ENCODE results near the gene SLC5A6.

SLC5A6 gene

GRCh38 chr2:27227501-27227900 lies 15.4 kb upstream of the SLC5A6 start:
- no peak overlapping the region for H3K27ac Mint-ChIP-seq (ENCODE audit: low read depth)
- ATAC-seq (replicated peaks; ENCODE audit: extremely low read depth, poor library complexity, severe bottlenecking) (no peak), DNase-seq (ENCODE audit: low spot score in 2 of 2) (no peak)
- no peaks in the 10 kb centered on the region for H3K9me3 Mint-ChIP-seq
- H3K36me3 Mint-ChIP-seq (ENCODE audit: insufficient read depth), result peaks cover 59% of the 10 kb centered on the region
- H3K4me1 Mint-ChIP-seq, result no peaks in the 10 kb centered on the region
- no peak overlapping the region for H3K4me3 Mint-ChIP-seq
- H3K27me3 Mint-ChIP-seq, result no peaks in the 10 kb centered on the region

GRCh38 chr2:27225526-27225925 lies 13.5 kb upstream of the SLC5A6 start:
- Mint-ChIP-seq H3K27ac (ENCODE audit: low read depth) (no peak overlapping the region), H3K9me3 (no peaks in the 10 kb centered on the region), H3K4me3 (no peak overlapping the region), H3K27me3 (no peaks in the 10 kb centered on the region), H3K4me1 (no peaks in the 10 kb centered on the region), H3K36me3 (ENCODE audit: insufficient read depth) (peaks cover 60% of the 10 kb centered on the region)
- DNase-seq (ENCODE audit: low spot score in 2 of 2) (no peak), ATAC-seq (replicated peaks; ENCODE audit: extremely low read depth, poor library complexity, severe bottlenecking) (no peak)

GRCh38 chr2:27223416-27223815 lies 11.3 kb upstream of the SLC5A6 start:
- Mint-ChIP-seq H3K36me3 (ENCODE audit: insufficient read depth) (peaks cover 51% of the 10 kb centered on the region), H3K4me3 (no peak overlapping the region), H3K9me3 (no peaks in the 10 kb centered on the region), H3K4me1 (no peaks in the 10 kb centered on the region), H3K27ac (ENCODE audit: low read depth) (no peak overlapping the region), H3K27me3 (no peaks in the 10 kb centered on the region)
- ATAC-seq (replicated peaks; ENCODE audit: extremely low read depth, poor library complexity, severe bottlenecking) (no peak), DNase-seq (ENCODE audit: low spot score in 2 of 2) (no peak)

GRCh38 chr2:27222407-27222806 lies 10.3 kb upstream of the SLC5A6 start:
- no peak overlapping the region for H3K27ac Mint-ChIP-seq (ENCODE audit: low read depth)
- peaks cover 47% of the 10 kb centered on the region for H3K36me3 Mint-ChIP-seq (ENCODE audit: insufficient read depth)
- DNase-seq (ENCODE audit: low spot score in 2 of 2) (no peak), ATAC-seq (replicated peaks; ENCODE audit: extremely low read depth, poor library complexity, severe bottlenecking) (no peak)
- no peaks in the 10 kb centered on the region for H3K27me3 Mint-ChIP-seq
- peaks cover 9% of the 10 kb centered on the region for H3K4me1 Mint-ChIP-seq
- H3K9me3 Mint-ChIP-seq, result no peaks in the 10 kb centered on the region
- no peak overlapping the region for H3K4me3 Mint-ChIP-seq

DNA sequence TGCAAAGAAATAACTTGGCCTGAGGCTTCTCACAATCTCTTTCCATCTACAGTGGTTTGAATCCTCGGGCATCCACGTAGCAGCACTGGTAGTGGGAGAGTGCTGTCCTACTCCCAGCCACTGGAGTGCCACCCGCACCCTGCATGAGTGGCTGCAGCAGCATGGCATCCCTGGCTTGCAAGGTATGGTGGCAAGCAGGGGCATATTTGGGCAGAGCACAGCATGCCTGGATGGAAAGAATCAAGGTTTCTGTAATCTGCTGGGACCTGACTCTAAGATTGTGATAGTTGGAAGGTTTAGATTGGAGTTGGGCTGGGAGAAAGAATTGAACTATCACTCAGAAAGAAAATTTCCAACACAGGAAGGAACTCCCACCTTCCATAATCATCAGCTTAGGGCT lies 9.1 kb upstream of the SLC5A6 start:
- H3K4me1 Mint-ChIP-seq, result peaks cover 21% of the 10 kb centered on the region
- no peak for DNase-seq (ENCODE audit: low spot score in 2 of 2)
- H3K4me3 Mint-ChIP-seq, result no peak overlapping the region
- no peak overlapping the region for H3K27ac Mint-ChIP-seq (ENCODE audit: low read depth)
- no peak for ATAC-seq (replicated peaks; ENCODE audit: extremely low read depth, poor library complexity, severe bottlenecking)
- no peaks in the 10 kb centered on the region for H3K9me3 Mint-ChIP-seq
- H3K36me3 Mint-ChIP-seq (ENCODE audit: insufficient read depth), result peaks cover 39% of the 10 kb centered on the region
- H3K27me3 Mint-ChIP-seq, result no peaks in the 10 kb centered on the region

DNA sequence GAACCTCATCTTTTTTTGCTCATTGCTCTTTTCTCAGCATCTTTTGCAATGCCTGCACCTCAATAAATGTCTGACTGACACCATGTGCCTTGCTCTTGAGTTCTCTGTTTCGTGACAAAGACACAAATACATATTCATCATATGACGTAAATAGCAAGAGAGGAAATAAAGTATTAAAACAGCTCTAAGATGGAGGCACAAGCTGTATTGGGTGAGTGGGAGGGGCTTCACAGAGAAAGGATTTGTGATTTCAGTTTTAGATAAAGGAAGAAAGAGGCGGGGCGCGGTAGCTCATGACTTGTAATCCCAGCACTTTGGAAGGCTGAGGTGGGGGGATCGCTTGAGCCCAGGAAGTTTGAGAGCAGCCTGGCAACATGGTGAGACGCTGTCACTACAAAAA lies 8.0 kb upstream of the SLC5A6 start:
- Mint-ChIP-seq H3K36me3 (ENCODE audit: insufficient read depth) (peaks cover 35% of the 10 kb centered on the region), H3K27ac (ENCODE audit: low read depth) (no peak overlapping the region), H3K9me3 (no peaks in the 10 kb centered on the region), H3K27me3 (no peaks in the 10 kb centered on the region), H3K4me1 (peaks cover 25% of the 10 kb centered on the region), H3K4me3 (no peak overlapping the region)
- ATAC-seq (replicated peaks; ENCODE audit: extremely low read depth, poor library complexity, severe bottlenecking) (no peak), DNase-seq (ENCODE audit: low spot score in 2 of 2) (no peak)

DNA sequence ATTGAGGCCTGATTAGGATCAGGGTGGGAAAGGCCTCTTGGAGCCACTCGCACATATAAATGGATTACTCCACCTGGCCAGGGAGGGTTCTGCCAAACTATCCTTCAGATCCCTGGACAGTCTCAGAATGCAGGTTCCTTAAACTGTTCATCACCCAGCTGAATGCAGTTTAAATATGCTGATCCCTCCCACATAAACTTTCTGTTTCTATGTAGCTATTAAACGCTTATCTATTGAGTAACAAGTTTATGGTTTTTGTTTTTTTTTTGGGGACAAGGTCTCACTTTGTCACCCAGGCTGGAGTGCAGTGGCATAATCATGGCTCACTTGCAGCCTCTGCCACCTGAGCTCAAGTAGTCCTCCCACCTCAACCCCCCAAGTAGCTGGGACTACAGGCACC lies 7.0 kb upstream of the SLC5A6 start:
- H3K36me3 Mint-ChIP-seq (ENCODE audit: insufficient read depth), result peaks cover 30% of the 10 kb centered on the region
- ATAC-seq (replicated peaks; ENCODE audit: extremely low read depth, poor library complexity, severe bottlenecking) (no peak), DNase-seq (ENCODE audit: low spot score in 2 of 2) (no peak)

DNA sequence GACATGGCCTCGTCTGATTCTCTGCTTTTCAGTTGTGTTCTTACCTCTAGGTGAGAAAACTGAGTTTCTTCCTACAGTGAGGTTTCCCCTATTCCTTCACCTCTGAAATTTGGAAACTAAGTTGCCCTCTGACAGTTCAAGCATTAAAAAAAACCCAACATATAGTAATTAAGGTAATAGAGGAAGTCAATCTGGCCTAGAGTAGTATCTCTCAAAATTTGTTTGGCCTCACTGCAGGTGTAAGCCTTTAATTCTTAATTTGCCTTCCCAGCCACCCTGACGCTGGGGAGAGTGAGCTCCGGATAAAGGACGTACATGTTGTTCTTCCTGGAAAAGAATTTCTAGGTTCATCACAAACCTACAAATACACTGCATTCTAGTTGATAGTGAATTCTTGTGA lies 6.5 kb upstream of the SLC5A6 start:
- Mint-ChIP-seq H3K36me3 (ENCODE audit: insufficient read depth) (peaks cover 28% of the 10 kb centered on the region), H3K4me3 (no peak overlapping the region), H3K9me3 (no peaks in the 10 kb centered on the region), H3K4me1 (peaks cover 28% of the 10 kb centered on the region), H3K27me3 (no peaks in the 10 kb centered on the region), H3K27ac (ENCODE audit: low read depth) (no peak overlapping the region)
- no peak for DNase-seq (ENCODE audit: low spot score in 2 of 2)
- ATAC-seq (replicated peaks; ENCODE audit: extremely low read depth, poor library complexity, severe bottlenecking), result no peak

More for the DNA sequence above, 7.0 kb upstream of the SLC5A6 start:
- Mint-ChIP-seq H3K4me3 (no peak overlapping the region), H3K4me1 (peaks cover 25% of the 10 kb centered on the region), H3K27me3 (no peaks in the 10 kb centered on the region), H3K9me3 (no peaks in the 10 kb centered on the region), H3K27ac (ENCODE audit: low read depth) (no peak overlapping the region)

DNA sequence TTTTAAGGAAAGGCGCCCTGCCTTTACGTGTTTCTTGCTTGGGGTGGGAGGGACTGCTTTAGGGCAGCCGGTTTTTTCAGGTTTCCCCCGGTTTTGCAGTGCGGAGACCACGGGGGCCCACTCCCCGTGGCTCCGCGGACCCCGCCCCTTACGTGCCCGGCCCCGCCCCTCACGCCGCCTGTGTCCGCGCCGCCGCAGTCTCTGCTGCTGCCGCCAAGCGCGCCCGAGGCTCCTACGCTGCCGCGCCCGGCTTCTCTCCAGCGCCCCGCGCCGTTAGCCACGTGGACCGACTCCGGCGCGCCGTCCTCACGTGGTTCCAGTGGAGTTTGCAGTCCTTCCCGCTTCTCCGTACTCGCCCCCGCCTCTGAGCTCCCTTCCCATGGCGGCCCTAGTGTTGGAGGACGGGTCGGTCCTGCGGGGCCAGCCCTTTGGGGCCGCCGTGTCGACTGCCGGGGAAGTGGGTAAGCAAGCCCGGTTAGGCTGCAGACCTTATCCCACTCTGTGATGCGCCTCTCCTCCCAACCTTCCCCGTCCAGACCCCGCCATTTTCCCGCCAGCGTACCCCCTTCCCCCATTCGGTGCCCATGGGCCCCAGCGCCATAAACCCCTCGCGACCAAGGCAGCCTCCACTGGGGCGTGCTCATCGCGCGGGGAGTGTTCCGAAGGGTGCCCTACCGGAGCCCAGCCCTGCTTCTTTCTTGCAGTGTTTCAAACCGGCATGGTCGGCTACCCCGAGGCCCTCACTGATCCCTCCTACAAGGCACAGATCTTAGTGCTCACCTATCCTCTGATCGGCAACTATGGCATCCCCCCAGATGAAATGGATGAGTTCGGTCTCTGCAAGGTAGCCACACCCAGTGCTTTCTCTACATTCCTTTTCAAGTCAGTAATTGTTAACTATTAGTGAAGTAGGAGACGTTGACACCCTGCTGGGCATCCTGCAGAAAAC lies 5.4 kb upstream of the SLC5A6 start, which contains the start of gene CAD:
TSS of gene CAD (plus strand) at position 197 of the 949 bp plus-strand sequence. CDS start at position 380, 183 bp downstream.
- Mint-ChIP-seq H3K9me3 (no peaks in the 10 kb centered on the region), H3K4me3 (peak within 1 kb of the TSS; percentile 97), H3K36me3 (ENCODE audit: insufficient read depth) (peaks cover 25% of the 10 kb centered on the region), H3K27ac (ENCODE audit: low read depth) (peak within 1 kb of the TSS; percentile 60), H3K27me3 (no peaks in the 10 kb centered on the region), H3K4me1 (peaks cover 39% of the 10 kb centered on the region)
- ATAC-seq (replicated peaks; ENCODE audit: extremely low read depth, poor library complexity, severe bottlenecking) (peak; percentile 66), DNase-seq (ENCODE audit: low spot score in 2 of 2) (peak; percentile 65 to 67)

GRCh38 chr2:27216416-27217137 lies 4.5 kb upstream of the SLC5A6 start:
- no peak for DNase-seq (ENCODE audit: low spot score in 2 of 2)
- ATAC-seq (replicated peaks; ENCODE audit: extremely low read depth, poor library complexity, severe bottlenecking), result no peak
- Mint-ChIP-seq H3K9me3 (no peaks in the 10 kb centered on the region), H3K27ac (ENCODE audit: low read depth) (peak overlapping the region; percentile 46), H3K36me3 (ENCODE audit: insufficient read depth) (peaks cover 23% of the 10 kb centered on the region), H3K4me3 (peak overlapping the region; percentile 97), H3K4me1 (peaks cover 40% of the 10 kb centered on the region), H3K27me3 (no peaks in the 10 kb centered on the region)

- Mint-ChIP-seq H3K27me3 (no peaks in the 10 kb centered on the region), H3K27ac (ENCODE audit: low read depth) (no peak overlapping the region), H3K4me3 (no peak overlapping the region), H3K4me1 (peaks cover 42% of the 10 kb centered on the region), H3K36me3 (ENCODE audit: insufficient read depth) (peaks cover 20% of the 10 kb centered on the region), H3K9me3 (no peaks in the 10 kb centered on the region)
- DNase-seq (ENCODE audit: low spot score in 2 of 2), result no peak
- no peak for ATAC-seq (replicated peaks; ENCODE audit: extremely low read depth, poor library complexity, severe bottlenecking)
These were observed 2.9 kb upstream of the SLC5A6 start for GRCh38 chr2:27214941-27215340.

DNA sequence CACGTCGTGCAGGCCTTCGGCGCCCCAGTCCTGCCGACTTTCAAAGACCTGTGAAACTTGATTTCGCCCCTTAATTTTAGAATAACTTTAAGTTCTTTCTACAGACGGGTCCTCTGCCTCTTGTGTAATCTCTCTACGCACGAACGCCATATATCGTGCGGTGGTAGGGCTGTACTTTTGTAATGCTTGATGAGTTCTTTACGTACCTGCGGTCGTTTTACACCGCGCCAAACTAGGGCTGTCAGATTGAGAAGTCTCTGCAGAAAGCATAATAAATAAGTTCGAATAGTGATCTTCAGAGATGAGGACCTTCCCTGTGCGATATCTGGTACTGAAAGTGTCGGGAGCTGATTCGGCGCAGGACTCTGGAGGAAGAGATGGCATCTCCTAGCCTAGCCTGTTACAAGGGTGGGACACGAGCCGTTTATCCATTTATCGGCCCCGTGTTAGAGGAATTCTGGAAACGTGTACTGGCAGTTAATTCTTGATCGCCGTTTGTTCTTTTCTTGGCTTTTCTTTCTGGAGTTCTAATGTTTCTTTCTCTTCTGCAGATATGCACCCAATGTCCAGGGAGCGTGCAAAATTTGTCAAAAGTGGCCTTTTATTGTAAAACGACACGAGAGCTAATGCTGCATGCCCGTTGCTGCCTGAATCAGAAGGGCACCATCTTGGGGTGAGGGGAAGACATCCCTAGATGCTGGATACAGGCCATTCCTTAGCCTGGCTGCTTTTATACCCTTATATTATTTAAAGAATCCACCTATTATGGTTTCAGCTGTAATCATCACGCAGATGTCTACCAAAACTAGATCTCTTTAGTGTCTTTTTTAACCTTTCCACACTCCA lies 781 bp upstream of the SLC5A6 start:
- peak; percentile 74 for ATAC-seq (replicated peaks; ENCODE audit: extremely low read depth, poor library complexity, severe bottlenecking)
- Mint-ChIP-seq H3K4me1 (peaks cover 44% of the 10 kb centered on the region), H3K27me3 (no peaks in the 10 kb centered on the region), H3K27ac (ENCODE audit: low read depth) (peak overlapping the region; percentile 100), H3K4me3 (peak overlapping the region; percentile 99), H3K36me3 (ENCODE audit: insufficient read depth) (peaks cover 21% of the 10 kb centered on the region), H3K9me3 (no peaks in the 10 kb centered on the region)
- DNase-seq (ENCODE audit: low spot score in 2 of 2), result peak in 1 of 2 donors; percentile 69
